ENCODE results near the gene POLR2A.

- TF ChIP-seq, protein P1, sequence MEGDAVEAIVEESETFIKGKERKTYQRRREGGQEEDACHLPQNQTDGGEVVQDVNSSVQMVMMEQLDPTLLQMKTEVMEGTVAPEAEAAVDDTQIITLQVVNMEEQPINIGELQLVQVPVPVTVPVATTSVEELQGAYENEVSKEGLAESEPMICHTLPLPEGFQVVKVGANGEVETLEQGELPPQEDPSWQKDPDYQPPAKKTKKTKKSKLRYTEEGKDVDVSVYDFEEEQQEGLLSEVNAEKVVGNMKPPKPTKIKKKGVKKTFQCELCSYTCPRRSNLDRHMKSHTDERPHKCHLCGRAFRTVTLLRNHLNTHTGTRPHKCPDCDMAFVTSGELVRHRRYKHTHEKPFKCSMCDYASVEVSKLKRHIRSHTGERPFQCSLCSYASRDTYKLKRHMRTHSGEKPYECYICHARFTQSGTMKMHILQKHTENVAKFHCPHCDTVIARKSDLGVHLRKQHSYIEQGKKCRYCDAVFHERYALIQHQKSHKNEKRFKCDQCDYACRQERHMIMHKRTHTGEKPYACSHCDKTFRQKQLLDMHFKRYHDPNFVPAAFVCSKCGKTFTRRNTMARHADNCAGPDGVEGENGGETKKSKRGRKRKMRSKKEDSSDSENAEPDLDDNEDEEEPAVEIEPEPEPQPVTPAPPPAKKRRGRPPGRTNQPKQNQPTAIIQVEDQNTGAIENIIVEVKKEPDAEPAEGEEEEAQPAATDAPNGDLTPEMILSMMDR (IDR thresholded peaks at IDR 0.05; ENCODE audit: insufficient read depth, low read depth, low read length): no peak
- TF ChIP-seq EZH2 (IDR thresholded peaks at IDR 0.05; ENCODE audit: insufficient read depth, low read length): no peak
Measured at GRCh38 chr17:7462474-7463371, 21.4 kb upstream of the POLR2A start.

Measured in astrocyte (in vitro differentiated cells and primary cell).